HCT116 (cell line): Measurements from ENCODE around the gene KSR1. TPM values are rescaled to one million over a fixed set of nuclear protein-coding genes. Genes with fewer than 3 reads are reported as not detected.

Source experiments
- ATAC-seq: fragments of 200-7000 bp; cut with Tn5 transposase; 2 replicates; pipeline ENCODE4 v1.9.1; 2020; ENCODE audit warnings: mild to moderate bottlenecking, moderate library complexity
- BruUV-seq: library from RNA; stranded (reverse); fragments of 400-500 nt; replicated peaks from 2 replicates; lab custom pipeline; 2021; lab: Mats Ljungman, UMichigan
- CTCF ChIA-PET: fragments of 300-600 bp; sonication (Branson Sonifier 250); formaldehyde crosslinking; loops from one replicate; lab custom pipeline; 2021; ENCODE audit warnings: antibody characterized with exemption; lab: Charles Lee
- POLR2A ChIA-PET: fragments of 300-600, 350-600 bp; sonication (Branson Sonifier 250); formaldehyde crosslinking; loops from one replicate; lab custom pipeline; 2021; ENCODE audit warnings: antibody characterized with exemption; lab: Charles Lee
- RAD21 ChIA-PET, 2 experiments: fragments of 300-600 bp; sonication (Branson Sonifier 250); formaldehyde crosslinking; loops; one replicate each; lab custom pipeline; 2023; ENCODE audit warnings: low total read pairs in 2 of 2; ENCODE audit not compliant: uncharacterized antibody in 2 of 2, unreplicated experiment in 2 of 2, low non-redundant PET in 1 of 2; lab: Charles Lee
- DNase-seq: peaks from one replicate; pipeline ENCODE4 v3.0.0-alpha.2; 2010; ENCODE audit warnings: low read depth, low spot score
- H2AFZ ChIP-seq: fragments of 200-600 bp; shearing (Covaris generic), sonication (generic); 2 replicates; pipeline ENCODE4 v1.6.1; 2017; ENCODE audit warnings: low read depth, mixed run types, mixed read lengths, antibody characterized with exemption, low read length; ENCODE audit not compliant: poor library complexity, severe bottlenecking
- H3K27ac ChIP-seq: 2 replicates; pipeline ENCODE4 v1.5.1; 2012; ENCODE audit warnings: low read depth, low read length
- H3K27me3 ChIP-seq: fragments of 200-600 bp; sonication (generic); 2 replicates; pipeline ENCODE4 v1.6.1; 2016; ENCODE audit warnings: mixed run types, low read length, mixed read lengths; ENCODE audit not compliant: insufficient read depth
- H3K36me3 ChIP-seq, 2 experiments: fragments of 200-500 bp in 1 of 2; fragments of 200-600 bp in 1 of 2; sonication (Bioruptor generic) in 1 of 2; sonication (generic) in 1 of 2; 2 replicates each; pipeline versions ENCODE4 v1.5.1 to v1.6.1; 2014 to 2016; ENCODE audit warnings: low read length in 2 of 2, inconsistent platforms in 1 of 2, mixed read lengths in 1 of 2, mixed run types in 1 of 2; ENCODE audit not compliant: insufficient read depth in 2 of 2, control insufficient read depth in 1 of 2
- H3K4me1 ChIP-seq, 2 experiments: fragments of 200-600 bp in 1 of 2; sonication (generic) in 1 of 2; 2 replicates each; pipeline versions ENCODE4 v1.5.1 to v1.6.1; 2012 to 2017; ENCODE audit warnings: low read length in 2 of 2, inconsistent platforms in 1 of 2, mild to moderate bottlenecking in 1 of 2, mixed read lengths in 1 of 2, mixed run types in 1 of 2, moderate library complexity in 1 of 2; ENCODE audit not compliant: insufficient read depth in 2 of 2, control insufficient read depth in 1 of 2
- H3K4me2 ChIP-seq: fragments of 200-600 bp; sonication (generic); 2 replicates; pipeline ENCODE4 v1.6.1; 2017; ENCODE audit warnings: mixed run types, low read length, mixed read lengths
- H3K4me3 ChIP-seq, 2 experiments: fragments of 200-600 bp in 1 of 2; sonication (generic) in 1 of 2; replicated peaks in 1 of 2; 2 replicates each; pipeline ENCODE4 v1.5.1; 2011 to 2016; ENCODE audit warnings: low read length in 2 of 2, control low read depth in 1 of 2, low read depth in 1 of 2, mild to moderate bottlenecking in 1 of 2, mixed read lengths in 1 of 2, mixed run types in 1 of 2
- H3K79me2 ChIP-seq: fragments of 200-600 bp; sonication (generic); 2 replicates; pipeline ENCODE4 v1.6.1; 2017; ENCODE audit warnings: mild to moderate bottlenecking, mixed run types, low read length, moderate library complexity, mixed read lengths; ENCODE audit not compliant: insufficient read depth
- H3K9ac ChIP-seq: fragments of 200-600 bp; sonication (generic); 2 replicates; pipeline ENCODE4 v1.6.1; 2016; ENCODE audit warnings: low read length, mixed read lengths
- H3K9me2 ChIP-seq: fragments of 200-600 bp; sonication (generic), shearing (Covaris generic); 2 replicates; pipeline ENCODE4 v1.6.1; 2017; ENCODE audit warnings: mixed run types, mild to moderate bottlenecking, moderate library complexity; ENCODE audit not compliant: insufficient read depth
- H3K9me3 ChIP-seq, 2 experiments: fragments of 200-500 bp in 1 of 2; fragments of 200-600 bp in 1 of 2; sonication (Bioruptor generic) in 1 of 2; sonication (generic) in 1 of 2; 2 replicates each; pipeline ENCODE4 v1.6.1; 2014 to 2017; ENCODE audit warnings: low read length in 2 of 2, mixed read lengths in 2 of 2, inconsistent platforms in 1 of 2, low read depth in 1 of 2, mild to moderate bottlenecking in 1 of 2, mixed run types in 1 of 2, moderate library complexity in 1 of 2; ENCODE audit not compliant: control insufficient read depth in 1 of 2, insufficient read depth in 1 of 2
- H4K20me1 ChIP-seq: fragments of 200-600 bp; sonication (generic), shearing (Covaris generic); 2 replicates; pipeline ENCODE4 v1.6.1; 2017; ENCODE audit warnings: mixed run types, mild to moderate bottlenecking, moderate library complexity; ENCODE audit not compliant: insufficient read depth
- CBX3 ChIP-seq: IDR thresholded peaks from 2 replicates; pipeline ENCODE4 v1.6.1; 2012; ENCODE audit warnings: low read depth
- CEBPB ChIP-seq: IDR thresholded peaks from 2 replicates; pipeline ENCODE4 v1.6.1; 2012; ENCODE audit warnings: low read depth
- EGR1 ChIP-seq: IDR thresholded peaks from 2 replicates; pipeline ENCODE4 v1.6.1; 2012; ENCODE audit warnings: low read depth
- FOSL1 ChIP-seq: IDR thresholded peaks from 2 replicates; pipeline ENCODE4 v1.6.1; 2012; ENCODE audit warnings: low read depth
- JUND ChIP-seq: IDR thresholded peaks from 2 replicates; pipeline ENCODE4 v1.6.1; 2012
- POLR2A ChIP-seq: IDR thresholded peaks from 2 replicates; pipeline ENCODE4 v1.7.0; 2011; ENCODE audit warnings: borderline replicate concordance; ENCODE audit not compliant: insufficient read depth, insufficient read length; ENCODE audit errors: extremely low read depth
- RAD21 ChIP-seq: IDR thresholded peaks from 2 replicates; pipeline ENCODE4 v1.6.1; 2012; ENCODE audit warnings: low read depth, mild to moderate bottlenecking
- SIN3A ChIP-seq: IDR thresholded peaks from 2 replicates; pipeline ENCODE4 v1.6.1; 2012; ENCODE audit warnings: low read depth
- SP1 ChIP-seq: IDR thresholded peaks from 2 replicates; pipeline ENCODE4 v1.6.1; 2012; ENCODE audit warnings: low read depth
- SRF ChIP-seq: IDR thresholded peaks from 2 replicates; pipeline ENCODE4 v1.6.1; 2012; ENCODE audit warnings: low read depth
- ZFX ChIP-seq: fragments of 450-650 bp; IDR thresholded peaks from 2 replicates; pipeline ENCODE4 v1.6.1; 2017
- ZNF274 ChIP-seq: fragments of 200-500 bp; sonication (Bioruptor generic); IDR thresholded peaks from 2 replicates; pipeline ENCODE4 v1.6.1; 2014; ENCODE audit warnings: mild to moderate bottlenecking, low read depth, low read length, inconsistent platforms
- intact Hi-C: fragments of 100-400 bp; cut with micrococcal nuclease; formaldehyde crosslinking; loops from 2 replicates; pipeline ENCODE4 v1.10.0; 2022
- total RNA-seq: library from RNA; stranded (reverse); gene quantifications from one replicate; pipeline ENCODE4 v1.2.1, GENCODE V29; 2021; ENCODE audit not compliant: unreplicated experiment
- TF ChIP-seq, protein P1 (sequence below): IDR thresholded peaks from 2 replicates; pipeline ENCODE4 v1.6.1; 2012
- TF ChIP-seq, protein P2 (sequence below): IDR thresholded peaks from 2 replicates; pipeline ENCODE4 v1.6.1; 2012
- TF ChIP-seq, protein P3 (sequence below), 3 experiments: fragments of 200-600 bp in 1 of 3; sonication (generic) in 1 of 3; IDR thresholded peaks in 2 of 3; conservative IDR thresholded peaks in 1 of 3; 2 replicates each; pipeline ENCODE4 v1.5.1; 2012 to 2017; ENCODE audit warnings: low read depth in 2 of 3, low read length in 2 of 3, antibody characterized with exemption in 1 of 3, borderline replicate concordance in 1 of 3, control low read depth in 1 of 3, mild to moderate bottlenecking in 1 of 3, mixed read lengths in 1 of 3, mixed run types in 1 of 3, moderate library complexity in 1 of 3; ENCODE audit not compliant: insufficient read depth in 1 of 3
- TF ChIP-seq, protein P4 (sequence below): IDR thresholded peaks from 2 replicates; pipeline ENCODE4 v1.6.1; 2012; ENCODE audit warnings: low read depth

Gene KSR1
- total RNA-seq, 1 experiment from 2014 or later, result 16.5 TPM

DNA sequence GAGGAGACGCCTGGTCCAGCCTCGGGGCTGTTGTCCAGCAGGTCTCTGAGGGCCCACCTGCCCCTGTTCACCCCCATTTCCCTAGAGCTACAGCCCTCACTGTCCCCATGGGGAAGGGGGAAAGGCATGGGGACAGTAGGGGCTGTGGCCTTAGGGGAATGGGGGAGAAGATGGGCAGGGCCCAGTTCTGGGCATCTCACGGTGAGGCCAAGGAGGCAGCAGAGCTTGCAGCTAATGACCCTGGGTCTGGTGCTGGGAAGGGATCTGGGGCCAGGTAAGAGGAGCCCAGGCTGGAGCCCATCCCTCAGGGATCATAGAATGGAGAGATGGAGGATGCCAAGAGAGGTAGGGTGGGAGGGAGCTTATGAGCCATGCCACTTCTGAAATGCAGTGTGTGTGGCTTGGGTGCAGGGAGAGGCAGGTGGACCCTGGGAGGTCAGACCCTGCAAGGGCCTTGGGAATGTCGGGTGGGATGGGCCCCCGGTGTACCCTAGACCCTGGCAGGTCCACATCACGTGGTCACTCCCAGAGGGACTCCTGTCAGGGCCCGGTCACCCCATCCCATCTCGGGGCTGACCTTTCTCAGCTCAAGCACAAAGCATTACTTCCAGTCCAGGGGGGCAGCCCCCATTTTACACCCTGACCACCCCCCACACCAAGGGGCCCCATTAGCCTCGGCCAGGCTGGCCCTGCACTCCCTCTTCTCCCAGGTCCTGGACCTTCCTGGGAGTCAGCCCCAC is 35.9 kb upstream of the KSR1 start (continued):
- TF ChIP-seq, protein P1, sequence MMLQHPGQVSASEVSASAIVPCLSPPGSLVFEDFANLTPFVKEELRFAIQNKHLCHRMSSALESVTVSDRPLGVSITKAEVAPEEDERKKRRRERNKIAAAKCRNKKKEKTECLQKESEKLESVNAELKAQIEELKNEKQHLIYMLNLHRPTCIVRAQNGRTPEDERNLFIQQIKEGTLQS, result no peak
- TF ChIP-seq SIN3A, result no peak
- TF ChIP-seq JUND, result no peak
- TF ChIP-seq SRF, result no peak
- no peak for TF ChIP-seq FOSL1
- TF ChIP-seq, protein P2, sequence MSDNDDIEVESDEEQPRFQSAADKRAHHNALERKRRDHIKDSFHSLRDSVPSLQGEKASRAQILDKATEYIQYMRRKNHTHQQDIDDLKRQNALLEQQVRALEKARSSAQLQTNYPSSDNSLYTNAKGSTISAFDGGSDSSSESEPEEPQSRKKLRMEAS, result no peak
- TF ChIP-seq, protein P3, sequence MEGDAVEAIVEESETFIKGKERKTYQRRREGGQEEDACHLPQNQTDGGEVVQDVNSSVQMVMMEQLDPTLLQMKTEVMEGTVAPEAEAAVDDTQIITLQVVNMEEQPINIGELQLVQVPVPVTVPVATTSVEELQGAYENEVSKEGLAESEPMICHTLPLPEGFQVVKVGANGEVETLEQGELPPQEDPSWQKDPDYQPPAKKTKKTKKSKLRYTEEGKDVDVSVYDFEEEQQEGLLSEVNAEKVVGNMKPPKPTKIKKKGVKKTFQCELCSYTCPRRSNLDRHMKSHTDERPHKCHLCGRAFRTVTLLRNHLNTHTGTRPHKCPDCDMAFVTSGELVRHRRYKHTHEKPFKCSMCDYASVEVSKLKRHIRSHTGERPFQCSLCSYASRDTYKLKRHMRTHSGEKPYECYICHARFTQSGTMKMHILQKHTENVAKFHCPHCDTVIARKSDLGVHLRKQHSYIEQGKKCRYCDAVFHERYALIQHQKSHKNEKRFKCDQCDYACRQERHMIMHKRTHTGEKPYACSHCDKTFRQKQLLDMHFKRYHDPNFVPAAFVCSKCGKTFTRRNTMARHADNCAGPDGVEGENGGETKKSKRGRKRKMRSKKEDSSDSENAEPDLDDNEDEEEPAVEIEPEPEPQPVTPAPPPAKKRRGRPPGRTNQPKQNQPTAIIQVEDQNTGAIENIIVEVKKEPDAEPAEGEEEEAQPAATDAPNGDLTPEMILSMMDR (IDR thresholded peaks at IDR 0.05 in 2 of 3, conservative IDR thresholded peaks at IDR 0.05 in 1 of 3; ENCODE audit: borderline replicate concordance in 1 of 3, insufficient read depth in 1 of 3, low read depth in 2 of 3, low read length in 2 of 3), result no peak

DNA sequence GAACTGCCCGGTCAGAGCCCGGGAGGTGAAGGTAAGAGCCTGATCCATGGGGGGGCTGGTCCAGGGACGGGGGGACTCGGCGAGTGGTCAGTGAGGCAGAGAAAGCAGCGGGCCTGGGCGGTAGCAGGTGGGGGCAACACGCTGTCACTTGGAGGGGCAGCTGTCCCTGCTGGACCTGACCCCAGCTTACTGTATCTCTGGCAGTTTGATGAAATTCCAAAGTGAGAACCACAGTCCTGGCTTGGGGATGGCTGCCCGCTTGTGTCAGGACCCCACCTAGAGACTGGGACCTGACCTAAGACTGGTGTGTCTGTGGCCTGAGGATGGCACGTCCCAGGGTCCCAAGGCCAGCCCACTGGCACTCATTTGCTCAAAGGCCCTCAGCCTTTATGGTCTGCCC is 35.1 kb upstream of the KSR1 start:
- BruUV-seq, result no TSS peak
- no peaks in the 10 kb centered on the region for H3K27me3 ChIP-seq
- intact Hi-C loops, result no loop called here
- no peak overlapping the region for H3K4me3 ChIP-seq
- CTCF ChIA-PET, result no interaction called here
- no peaks in the 10 kb centered on the region for H3K9me3 ChIP-seq
- ATAC-seq (no peak), DNase-seq (no peak)
- RAD21 ChIA-PET, result no interaction called here
- no peaks in the 10 kb centered on the region for H3K4me1 ChIP-seq
- no peak overlapping the region for H3K9ac ChIP-seq
- no peaks in the 10 kb centered on the region for H3K36me3 ChIP-seq
- H3K4me2 ChIP-seq, result no peak overlapping the region
- H3K79me2 ChIP-seq, result no peaks in the 10 kb centered on the region
- H3K9me2 ChIP-seq, result no peaks in the 10 kb centered on the region
- no peak overlapping the region for H2AFZ ChIP-seq
- no peaks in the 10 kb centered on the region for H4K20me1 ChIP-seq
- POLR2A ChIA-PET, result no interaction called here
- H3K27ac ChIP-seq, result no peak overlapping the region
- no peak for TF ChIP-seq POLR2A
- TF ChIP-seq EGR1, result no peak
- TF ChIP-seq RAD21, result no peak
- no peak for TF ChIP-seq ZNF274
- no peak for TF ChIP-seq SRF
- TF ChIP-seq ZFX, result no peak
- TF ChIP-seq, protein P4, sequence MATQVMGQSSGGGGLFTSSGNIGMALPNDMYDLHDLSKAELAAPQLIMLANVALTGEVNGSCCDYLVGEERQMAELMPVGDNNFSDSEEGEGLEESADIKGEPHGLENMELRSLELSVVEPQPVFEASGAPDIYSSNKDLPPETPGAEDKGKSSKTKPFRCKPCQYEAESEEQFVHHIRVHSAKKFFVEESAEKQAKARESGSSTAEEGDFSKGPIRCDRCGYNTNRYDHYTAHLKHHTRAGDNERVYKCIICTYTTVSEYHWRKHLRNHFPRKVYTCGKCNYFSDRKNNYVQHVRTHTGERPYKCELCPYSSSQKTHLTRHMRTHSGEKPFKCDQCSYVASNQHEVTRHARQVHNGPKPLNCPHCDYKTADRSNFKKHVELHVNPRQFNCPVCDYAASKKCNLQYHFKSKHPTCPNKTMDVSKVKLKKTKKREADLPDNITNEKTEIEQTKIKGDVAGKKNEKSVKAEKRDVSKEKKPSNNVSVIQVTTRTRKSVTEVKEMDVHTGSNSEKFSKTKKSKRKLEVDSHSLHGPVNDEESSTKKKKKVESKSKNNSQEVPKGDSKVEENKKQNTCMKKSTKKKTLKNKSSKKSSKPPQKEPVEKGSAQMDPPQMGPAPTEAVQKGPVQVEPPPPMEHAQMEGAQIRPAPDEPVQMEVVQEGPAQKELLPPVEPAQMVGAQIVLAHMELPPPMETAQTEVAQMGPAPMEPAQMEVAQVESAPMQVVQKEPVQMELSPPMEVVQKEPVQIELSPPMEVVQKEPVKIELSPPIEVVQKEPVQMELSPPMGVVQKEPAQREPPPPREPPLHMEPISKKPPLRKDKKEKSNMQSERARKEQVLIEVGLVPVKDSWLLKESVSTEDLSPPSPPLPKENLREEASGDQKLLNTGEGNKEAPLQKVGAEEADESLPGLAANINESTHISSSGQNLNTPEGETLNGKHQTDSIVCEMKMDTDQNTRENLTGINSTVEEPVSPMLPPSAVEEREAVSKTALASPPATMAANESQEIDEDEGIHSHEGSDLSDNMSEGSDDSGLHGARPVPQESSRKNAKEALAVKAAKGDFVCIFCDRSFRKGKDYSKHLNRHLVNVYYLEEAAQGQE, result no peak
- no peak for TF ChIP-seq CEBPB
- no peak for TF ChIP-seq CBX3
- TF ChIP-seq, protein P3 (IDR thresholded peaks at IDR 0.05 in 2 of 3, conservative IDR thresholded peaks at IDR 0.05 in 1 of 3; ENCODE audit: borderline replicate concordance in 1 of 3, insufficient read depth in 1 of 3, low read depth in 2 of 3, low read length in 2 of 3), result no peak
- no peak for TF ChIP-seq SP1
- TF ChIP-seq, protein P1, result no peak
- TF ChIP-seq FOSL1, result no peak
- TF ChIP-seq JUND, result no peak
